Measurements from ENCODE around the gene C1QTNF5. TPM values are rescaled to one million over a fixed set of nuclear protein-coding genes. Genes with fewer than 3 reads are reported as not detected.

C1QTNF5 gene
- total RNA-seq, 1 experiment from 2014 or later: 0.33 TPM

DNA sequence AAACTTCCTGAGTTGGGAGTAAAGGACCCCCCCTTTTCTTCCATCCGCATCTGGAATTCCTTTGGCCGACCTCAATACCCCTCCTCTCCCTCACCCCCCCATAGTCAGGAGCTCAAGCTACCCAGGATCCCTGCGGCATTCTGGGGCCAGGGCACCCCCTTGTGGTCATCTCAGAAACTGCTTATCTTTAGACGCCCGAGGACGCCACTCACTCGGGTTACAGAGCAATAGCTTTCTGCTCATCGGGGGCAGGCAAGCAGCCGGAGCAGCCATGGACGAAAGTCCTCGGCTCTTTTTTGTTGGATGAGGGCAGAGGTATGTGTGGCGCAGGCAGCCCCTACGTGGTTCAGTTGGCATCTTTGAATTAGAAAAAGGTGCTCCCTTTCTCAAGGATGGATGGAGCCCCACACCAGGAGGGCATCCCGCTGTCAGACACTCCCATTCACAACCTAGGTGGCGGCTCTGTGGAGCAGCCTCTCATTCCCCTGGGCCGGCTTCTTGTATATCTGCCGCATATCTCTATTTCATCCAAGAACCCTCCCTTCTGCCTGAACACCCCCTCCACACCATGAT, 2.3 kb downstream of the C1QTNF5 start:
- TF ChIP-seq, protein P1, sequence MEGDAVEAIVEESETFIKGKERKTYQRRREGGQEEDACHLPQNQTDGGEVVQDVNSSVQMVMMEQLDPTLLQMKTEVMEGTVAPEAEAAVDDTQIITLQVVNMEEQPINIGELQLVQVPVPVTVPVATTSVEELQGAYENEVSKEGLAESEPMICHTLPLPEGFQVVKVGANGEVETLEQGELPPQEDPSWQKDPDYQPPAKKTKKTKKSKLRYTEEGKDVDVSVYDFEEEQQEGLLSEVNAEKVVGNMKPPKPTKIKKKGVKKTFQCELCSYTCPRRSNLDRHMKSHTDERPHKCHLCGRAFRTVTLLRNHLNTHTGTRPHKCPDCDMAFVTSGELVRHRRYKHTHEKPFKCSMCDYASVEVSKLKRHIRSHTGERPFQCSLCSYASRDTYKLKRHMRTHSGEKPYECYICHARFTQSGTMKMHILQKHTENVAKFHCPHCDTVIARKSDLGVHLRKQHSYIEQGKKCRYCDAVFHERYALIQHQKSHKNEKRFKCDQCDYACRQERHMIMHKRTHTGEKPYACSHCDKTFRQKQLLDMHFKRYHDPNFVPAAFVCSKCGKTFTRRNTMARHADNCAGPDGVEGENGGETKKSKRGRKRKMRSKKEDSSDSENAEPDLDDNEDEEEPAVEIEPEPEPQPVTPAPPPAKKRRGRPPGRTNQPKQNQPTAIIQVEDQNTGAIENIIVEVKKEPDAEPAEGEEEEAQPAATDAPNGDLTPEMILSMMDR (conservative IDR thresholded peaks at IDR 0.05): peak; percentile 85
- no peak overlapping the region for H2AFZ ChIP-seq (ENCODE audit: low read length)
- no peak overlapping the region for H4K91ac ChIP-seq (ENCODE audit: insufficient read length, low read depth, low read length)
- peaks cover 46 to 70% of the 10 kb centered on the region in 2 experiments for H3K4me1 Mint-ChIP-seq
- H2BK20ac ChIP-seq (ENCODE audit: low read depth, low read length, poor library complexity, severe bottlenecking): no peak overlapping the region
- H3K56ac ChIP-seq (ENCODE audit: insufficient read length, low read depth, low read length): no peak overlapping the region
- no peak overlapping the region for H3K27ac ChIP-seq (ENCODE audit: insufficient read length, low read depth, low read length)
- no CpG with 5 or more reads among the region's 17 CpGs for WGBS (ENCODE audit: extremely low coverage, insufficient read length, low lambda C conversion rate)
- no peak overlapping the region for H3K23ac ChIP-seq (ENCODE audit: insufficient read length, low read depth, low read length)
- H3K4me2 ChIP-seq (ENCODE audit: insufficient read depth, insufficient read length, low read length): peak overlapping the region; percentile 56
- no peaks in the 10 kb centered on the region; a peak in 1 of 5 replicates for H3K9me3 Mint-ChIP-seq
- no peaks in the 10 kb centered on the region for H3K9me3 ChIP-seq (ENCODE audit: control insufficient read depth, low read depth, low read length)
- DNase-seq: peak; percentile 89
- H2BK12ac ChIP-seq (ENCODE audit: insufficient read length, low read depth, low read length): no peak overlapping the region
- peaks cover 16% of the 10 kb centered on the region for H3K27me3 ChIP-seq (ENCODE audit: insufficient read depth, low read length)
- peaks cover 13% of the 10 kb centered on the region; the same call in 1 of the 2 replicates for H3K79me2 ChIP-seq (ENCODE audit: insufficient read depth, low read length)
- H2BK120ac ChIP-seq (ENCODE audit: low read depth, low read length, poor library complexity, severe bottlenecking): no peak overlapping the region
- peaks cover 45% of the 10 kb centered on the region for H3K27me3 Mint-ChIP-seq (ENCODE audit: low read depth)
- no peak overlapping the region for H3T11ph ChIP-seq (ENCODE audit: low read length)
- no peak overlapping the region for H2BK5ac ChIP-seq (ENCODE audit: insufficient read length, low read length)
- H3K4ac ChIP-seq (ENCODE audit: low read depth, low read length): no peak overlapping the region
- H3K4me1 ChIP-seq (ENCODE audit: insufficient read depth, low read length): no peaks in the 10 kb centered on the region; the same call in 1 of the 2 replicates
- H3K23me2 ChIP-seq (ENCODE audit: insufficient read length, low read depth, low read length, poor library complexity, severe bottlenecking): peaks cover 28% of the 10 kb centered on the region
- no peak overlapping the region for H2AK5ac ChIP-seq (ENCODE audit: insufficient read length, low read length)
- no peak overlapping the region for H2BK15ac ChIP-seq (ENCODE audit: low read depth, low read length)
- H3K4me3 Mint-ChIP-seq: peak overlapping the region; percentile 38 to 99
- no peak overlapping the region for H3K14ac ChIP-seq (ENCODE audit: insufficient read depth, low read length)
- no peak overlapping the region for H4K8ac ChIP-seq (replicated peaks; ENCODE audit: insufficient read length, low read depth, low read length)
- H3K18ac ChIP-seq (ENCODE audit: insufficient read length, low read depth, low read length): peak overlapping the region; percentile 33
- H4K5ac ChIP-seq (ENCODE audit: insufficient read length, low read depth, low read length): no peak overlapping the region
- H4K20me1 ChIP-seq (ENCODE audit: control insufficient read depth, insufficient read depth, insufficient read length): no peaks in the 10 kb centered on the region
- H3K79me1 ChIP-seq (ENCODE audit: insufficient read depth, low read depth, low read length, poor library complexity, severe bottlenecking): peaks cover 9% of the 10 kb centered on the region
- H3K36me3 Mint-ChIP-seq (ENCODE audit: insufficient read depth in 1 of 3, low read depth in 3 of 3): peaks cover 13 to 18% (median 15%) of the 10 kb centered on the region in 3 experiments
- peak overlapping the region; percentile 58 to 94 (median 85); a peak in 5 of 7 replicates for H3K27ac Mint-ChIP-seq
- no peak overlapping the region for H3K9ac ChIP-seq (ENCODE audit: extremely low read depth, insufficient read length, low read length)

Measured in H9 (cell line).